Measurements from ENCODE around the gene OR52M1. TPM values are rescaled to one million over a fixed set of nuclear protein-coding genes. Genes with fewer than 3 reads are reported as not detected.

OR52M1 gene
- total and polyA plus RNA-seq, 2 of the 13 experiments (the other 11 are each of a cell fraction or from before 2014, with no cell fraction given) = not detected

GRCh38 chr11:4523666-4524065, 21.3 kb upstream of the OR52M1 start:
- H2AFZ ChIP-seq (ENCODE audit: low read length) = no peak overlapping the region
- peaks cover 0 to 5% of the 10 kb centered on the region in 2 experiments; a peak in 1 of 5 replicates for H3K27me3 ChIP-seq (ENCODE audit: control insufficient read depth in 1 of 2, insufficient read depth in 2 of 2, low read length in 2 of 2)
- no peaks in the 10 kb centered on the region for H3K9me3 ChIP-seq (ENCODE audit: low read length)
- no peak overlapping the region for H3K9ac ChIP-seq (ENCODE audit: insufficient read depth, low read depth, low read length)
- ChIA-PET CTCF (ENCODE audit: low intra/inter-chr PET ratio, low total read pairs) (no interaction called here), POLR2A (no interaction called here)
- no peak for TF ChIP-seq ATF6 (CRISPR knock-in tag; conservative IDR thresholded peaks at IDR 0.05)
- no peak for TF ChIP-seq ARNT (IDR thresholded peaks at IDR 0.05)
- TF ChIP-seq POGZ (CRISPR knock-in tag; IDR thresholded peaks at IDR 0.05) = no peak
- TF ChIP-seq KLF11 (CRISPR knock-in tag; IDR thresholded peaks at IDR 0.05) = no peak
- no peak for TF ChIP-seq ZNF496 (CRISPR knock-in tag; IDR thresholded peaks at IDR 0.05; ENCODE audit: insufficient replicate concordance)
- no peak for TF ChIP-seq RCOR2 (CRISPR knock-in tag; IDR thresholded peaks at IDR 0.05)
- TF ChIP-seq MXI1 (IDR thresholded peaks at IDR 0.05; ENCODE audit: borderline replicate concordance, low read depth, low read length) = no peak
- TF ChIP-seq ZBTB25 (CRISPR knock-in tag; IDR thresholded peaks at IDR 0.05) = no peak
- no peak for TF ChIP-seq ZNF382 (CRISPR knock-in tag; IDR thresholded peaks at IDR 0.05; ENCODE audit: borderline replicate concordance)
- TF ChIP-seq KDM1A (CRISPR knock-in tag; IDR thresholded peaks at IDR 0.05) = no peak
- TF ChIP-seq BCLAF1 (IDR thresholded peaks at IDR 0.05) = no peak
- TF ChIP-seq FOSL1 (CRISPR knock-in tag; IDR thresholded peaks at IDR 0.05; ENCODE audit: borderline replicate concordance) = no peak
- no peak for TF ChIP-seq ZNF430 (CRISPR knock-in tag; IDR thresholded peaks at IDR 0.05)
- TF ChIP-seq ZNF740 (CRISPR knock-in tag; IDR thresholded peaks at IDR 0.05) = no peak
- TF ChIP-seq ZNF569 (CRISPR knock-in tag; IDR thresholded peaks at IDR 0.05; ENCODE audit: borderline replicate concordance) = no peak
- ATAC-seq = no peak
- no TSS peak for BruUV-seq (replicated peaks)
- no peaks in the 10 kb centered on the region for H3K36me3 ChIP-seq (replicated peaks in 1 of 2; ENCODE audit: control insufficient read depth in 1 of 2, insufficient read depth in 2 of 2, low read length in 2 of 2)
- 0% methylated on average over 1 of the region's 1 CpG for WGBS (ENCODE audit: low lambda C conversion rate)
- intact Hi-C loops (cut with micrococcal nuclease; ENCODE audit: unreplicated experiment) = no loop called here
- no peak overlapping the region for H3K27ac ChIP-seq (ENCODE audit: extremely low read length, insufficient read depth, low read length)
- no peaks in the 10 kb centered on the region for H3K4me1 ChIP-seq (ENCODE audit: insufficient read depth, low read length)
- H4K20me1 ChIP-seq (ENCODE audit: insufficient read depth, low read length) = no peaks in the 10 kb centered on the region
- no peak overlapping the region for H3K4me3 ChIP-seq (replicated peaks in 1 of 3; ENCODE audit: insufficient read depth in 1 of 3, low read depth in 2 of 3, low read length in 3 of 3)
- no peak overlapping the region for H3K4me2 ChIP-seq (ENCODE audit: low read depth, low read length)
- no peak for DNase-seq (ENCODE audit: low spot score)
- no peaks in the 10 kb centered on the region for H3K79me2 ChIP-seq (ENCODE audit: insufficient read depth, low read length)
- FAIRE-seq = no peak
- in situ Hi-C loops (cut with HindIII; ENCODE audit: extremely low pct_ligation_motif_present, low pct_unique_long_range_greater_than_20kb) = no loop called here

Data from HepG2 (cell line).